Iris pigment epithelial cell (primary cell): ENCODE measurements around the gene FHIT.
"Not testable (repeated sequence)": the region's sequence is repeated elsewhere in the genome, so short reads cannot be mapped to it uniquely, and the experiment has no call there.

Experiments used
- DNase-seq: peaks from one replicate; pipeline ENCODE4 v3.0.0-alpha.2; 2011; ENCODE audit warnings: low read depth

The FHIT gene

GRCh38 chr3:60989626-60990441, 261.4 kb downstream of the FHIT start:
- DNase-seq = no peak

GRCh38 chr3:60987191-60987590, 264.1 kb downstream of the FHIT start:
- not testable (repeated sequence) for DNase-seq

DNA sequence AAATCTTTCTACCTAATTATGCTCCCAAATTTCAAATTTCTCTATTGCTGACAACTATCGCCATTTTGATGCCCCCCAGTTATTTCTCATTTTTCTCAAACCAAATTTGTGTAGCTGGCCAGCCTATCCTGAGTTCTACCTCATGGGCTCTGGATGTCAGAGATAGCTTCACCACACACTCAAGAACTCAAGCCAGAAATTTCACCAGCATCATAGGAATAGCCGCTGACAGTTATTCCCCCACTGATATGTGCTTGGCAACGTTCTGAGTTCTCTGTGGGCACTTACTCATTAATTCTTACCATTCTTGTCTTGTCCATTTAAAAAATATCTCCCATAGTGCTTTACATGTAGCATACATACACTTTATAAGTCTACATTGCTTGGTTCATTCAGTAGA, 264.7 kb downstream of the FHIT start:
- DNase-seq = no peak

DNA sequence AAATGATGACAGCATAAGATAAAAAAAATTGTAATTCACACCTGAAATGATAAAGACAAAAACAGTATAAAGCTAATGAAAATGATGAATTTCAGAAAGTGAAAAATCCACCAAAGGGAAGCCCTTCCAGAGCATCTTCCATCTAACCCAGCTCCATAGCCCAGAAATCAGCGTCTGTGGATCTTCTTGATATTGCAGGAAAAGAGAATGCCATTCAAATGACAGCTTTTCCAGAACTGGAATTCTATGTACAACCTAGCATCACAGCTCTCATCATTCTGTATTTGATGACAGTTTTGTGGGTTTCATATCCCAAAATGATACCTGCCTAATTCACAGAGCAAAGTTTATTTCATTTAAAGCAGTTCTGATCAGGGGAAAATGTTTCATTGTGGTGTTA, 267.3 kb downstream of the FHIT start:
- no peak for DNase-seq

GRCh38 chr3:60980342-60980692, 270.9 kb downstream of the FHIT start:
- no peak for DNase-seq

- peak; percentile 7 for DNase-seq
These were observed 271.6 kb downstream of the FHIT start for GRCh38 chr3:60979461-60980341.

DNA sequence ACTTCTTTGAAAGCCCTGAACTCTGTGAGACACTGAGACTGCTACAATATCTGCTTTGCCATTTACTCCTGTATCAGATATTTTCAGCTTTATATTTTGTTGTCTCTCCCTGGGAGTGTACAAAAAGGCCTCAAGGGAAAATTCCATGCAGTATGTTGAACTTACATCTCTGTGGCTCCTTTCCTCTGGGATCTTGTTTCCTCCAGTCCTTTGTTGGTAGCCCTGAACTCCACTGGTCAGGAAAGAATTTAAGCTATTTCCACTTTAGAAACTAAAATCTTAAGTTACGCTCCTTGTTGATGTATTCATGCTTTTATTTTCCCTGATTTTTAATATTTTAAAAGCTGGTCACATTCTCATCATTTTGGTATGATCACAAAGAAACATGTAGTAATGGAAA, 277.9 kb downstream of the FHIT start:
- DNase-seq = no peak

GRCh38 chr3:60972599-60972998, 278.7 kb downstream of the FHIT start:
- no peak for DNase-seq

GRCh38 chr3:60970850-60971249, 280.4 kb downstream of the FHIT start:
- no peak for DNase-seq

DNA sequence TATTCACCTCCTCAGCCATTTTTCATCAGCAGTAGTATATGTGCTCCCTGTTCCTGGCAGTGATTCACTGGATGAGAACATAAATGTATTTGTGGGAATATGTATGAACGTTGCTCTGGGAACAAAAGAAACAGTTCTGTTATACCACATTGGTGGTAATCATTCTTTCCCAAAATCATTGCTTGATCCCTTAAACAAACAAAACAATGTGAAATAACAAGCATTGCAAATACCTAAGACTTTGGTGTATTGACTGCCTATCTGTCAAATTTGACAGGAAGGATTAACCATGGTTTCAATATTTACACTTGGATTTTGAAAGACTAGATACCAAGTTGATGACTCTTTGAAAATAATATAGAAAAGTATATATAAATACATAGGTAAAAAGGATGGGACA, 284.1 kb downstream of the FHIT start:
- DNase-seq = no peak

DNA sequence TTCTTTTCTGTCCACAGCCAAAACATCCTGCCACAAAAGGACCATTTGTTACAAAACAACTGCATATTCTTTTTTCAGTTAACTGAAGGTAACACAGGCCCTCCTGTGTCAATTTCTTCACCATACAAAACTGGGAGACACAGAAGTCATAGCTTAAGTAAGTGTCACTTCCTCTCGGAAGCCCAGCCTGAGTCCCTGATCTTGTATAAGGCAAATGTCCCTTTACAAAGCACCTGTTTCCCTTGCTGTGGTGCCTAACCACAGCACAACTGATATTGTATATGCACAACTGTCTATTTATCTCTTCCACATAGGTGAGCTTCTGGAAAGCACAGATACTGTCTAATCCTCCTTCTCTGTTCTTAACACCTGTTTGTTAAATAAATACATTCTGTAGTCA, 293.7 kb downstream of the FHIT start:
- no peak for DNase-seq

DNA sequence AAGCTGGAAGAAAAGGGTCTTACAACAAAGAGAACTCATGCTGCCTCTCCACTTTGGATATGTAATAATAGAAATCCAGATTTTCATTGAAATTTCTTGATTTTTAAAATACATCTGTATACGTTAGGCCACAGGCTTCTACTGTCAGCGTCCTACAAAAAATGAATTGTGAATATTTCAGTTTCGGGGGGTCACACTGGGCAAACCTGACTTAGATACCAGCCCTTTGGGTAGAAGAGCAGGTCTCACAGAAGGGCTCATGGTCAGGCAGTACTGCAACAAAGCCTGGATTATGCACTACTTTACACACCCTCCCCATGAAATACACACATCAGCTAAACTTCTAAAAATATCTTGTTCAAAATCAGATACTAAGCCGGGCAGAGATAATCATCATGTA, 294.5 kb downstream of the FHIT start:
- no peak for DNase-seq

DNA sequence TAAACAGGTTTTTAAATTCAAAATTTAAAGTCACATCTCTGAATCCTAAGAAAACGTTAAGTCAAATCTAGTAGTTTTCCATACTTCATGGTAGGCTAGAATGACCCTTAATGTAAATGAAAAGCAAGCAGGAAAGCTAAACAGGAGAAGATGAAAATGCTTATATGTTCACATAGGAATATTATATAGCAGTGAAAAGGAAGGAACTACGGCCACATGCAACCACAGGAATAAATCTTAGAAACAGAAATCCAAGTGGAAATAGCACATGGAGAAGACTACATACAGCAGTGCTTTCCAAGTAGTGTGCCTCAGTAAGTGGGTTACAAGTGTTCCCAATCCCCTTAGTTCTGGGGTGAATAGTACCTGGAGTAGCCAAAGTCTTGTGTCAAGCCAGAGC, 296.2 kb downstream of the FHIT start:
- no peak for DNase-seq

DNA sequence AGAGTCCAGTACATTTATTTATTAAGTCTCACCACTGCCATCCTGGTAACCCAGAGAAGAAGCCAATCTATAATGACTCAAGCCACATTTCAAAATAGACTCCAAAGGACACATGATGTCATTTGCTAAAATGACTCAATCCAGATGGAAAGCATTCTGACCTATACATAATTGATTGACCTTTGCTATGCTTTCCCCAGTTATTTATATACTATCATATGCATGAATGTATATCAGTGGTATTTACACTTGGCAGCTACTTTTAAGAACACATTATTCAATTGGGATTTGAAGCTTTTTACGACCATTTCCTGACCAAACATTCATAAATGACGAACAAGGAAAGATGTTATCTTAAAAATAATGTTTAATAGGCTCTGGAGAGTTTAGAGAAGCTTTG, 297.2 kb downstream of the FHIT start:
- no peak for DNase-seq

- peak; percentile 3 for DNase-seq
These were observed 297.9 kb downstream of the FHIT start for GRCh38 chr3:60953351-60953750.

GRCh38 chr3:60952055-60952454, 299.2 kb downstream of the FHIT start:
- no peak for DNase-seq

GRCh38 chr3:60949146-60949545, 302.1 kb downstream of the FHIT start:
- no peak for DNase-seq

GRCh38 chr3:60948488-60948887, 302.8 kb downstream of the FHIT start:
- DNase-seq = peak; percentile 18

DNA sequence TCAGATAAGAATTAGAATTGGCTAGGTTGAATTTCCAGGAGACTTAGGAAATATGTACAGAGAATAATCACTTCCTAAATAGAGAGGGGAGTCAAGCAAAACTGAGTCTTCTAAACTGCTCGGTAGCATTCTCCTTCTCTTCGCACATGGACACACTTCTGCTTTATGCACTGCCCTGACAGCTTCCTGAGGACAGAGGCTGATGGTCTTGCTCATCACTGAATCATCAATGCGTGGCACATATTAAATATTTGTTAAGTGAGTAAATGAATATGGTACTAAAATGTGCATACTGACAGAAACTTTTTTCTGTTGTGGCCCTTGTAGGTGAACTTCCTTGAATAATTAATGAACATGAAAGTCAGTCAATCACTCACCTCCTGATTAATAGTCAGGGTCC, 315.5 kb downstream of the FHIT start:
- peak; percentile 73 for DNase-seq

DNA sequence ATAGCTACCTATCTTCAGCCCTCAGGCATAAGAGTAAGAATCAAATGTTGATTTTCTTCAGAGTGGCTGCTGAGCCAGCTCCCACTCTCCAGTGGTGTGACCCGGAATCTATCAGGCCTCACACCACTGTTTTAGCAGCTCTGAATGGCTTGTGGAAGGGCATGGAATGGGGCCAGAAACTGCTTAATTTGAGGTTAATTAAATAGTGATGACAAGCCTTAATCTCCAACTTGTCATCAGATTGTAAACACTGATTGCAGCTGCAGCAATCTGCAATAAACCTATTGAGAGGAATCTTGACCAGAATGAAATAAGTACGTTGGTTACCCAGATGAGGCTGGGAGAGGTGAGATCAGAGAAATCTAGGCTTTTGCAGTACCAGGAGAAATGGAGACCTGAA, 317.4 kb downstream of the FHIT start:
- DNase-seq = no peak

GRCh38 chr3:60932643-60933042, 318.6 kb downstream of the FHIT start:
- DNase-seq = peak; percentile 25

GRCh38 chr3:60932170-60932569, 319.1 kb downstream of the FHIT start:
- DNase-seq = no peak

DNA sequence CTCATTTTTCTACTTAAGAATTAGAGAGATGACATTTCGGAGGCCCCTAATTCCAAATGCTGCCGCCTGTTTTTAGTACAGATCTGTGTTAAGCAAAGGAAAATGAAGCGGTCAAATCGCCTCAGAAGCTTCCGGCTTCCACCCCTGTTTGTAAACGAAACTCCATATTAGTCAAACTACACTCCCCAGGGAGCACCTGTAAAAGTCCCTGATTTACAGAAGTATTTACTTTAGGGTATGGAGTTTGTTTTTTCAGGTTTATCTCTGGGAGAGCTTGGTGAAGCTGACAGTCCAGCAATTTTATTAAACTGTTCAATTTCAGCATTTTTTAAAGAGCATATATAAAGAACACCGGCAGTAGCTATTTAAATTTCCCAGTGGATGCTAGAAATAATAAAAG, 319.8 kb downstream of the FHIT start:
- DNase-seq = no peak
